K562 (cell line): ENCODE data around the gene NRF1. TPM values are rescaled to one million over a fixed set of nuclear protein-coding genes. Genes with fewer than 3 reads are reported as not detected.

ENCODE experiments used
- ARID2 ChIP-seq: fragments of 450-650 bp; IDR thresholded peaks from 2 replicates; pipeline ENCODE4 v1.6.1; 2017; ENCODE audit warnings: antibody characterized with exemption, mild to moderate bottlenecking
- HDAC3 ChIP-seq: fragments of 450-650 bp; IDR thresholded peaks from 2 replicates; pipeline ENCODE4 v1.6.1; 2018; ENCODE audit warnings: borderline replicate concordance, mild to moderate bottlenecking, moderate library complexity; ENCODE audit not compliant: partially characterized antibody
- HMGN3 ChIP-seq: IDR thresholded peaks from 2 replicates; pipeline ENCODE4 v1.6.1; 2011; ENCODE audit warnings: borderline replicate concordance, low read depth, mild to moderate bottlenecking, mixed read lengths, low read length; ENCODE audit not compliant: insufficient read length; ENCODE audit errors: extremely low read depth
- NCOA2 ChIP-seq, 2 experiments: fragments of 450-650 bp; IDR thresholded peaks; 2 replicates each; pipeline ENCODE4 v1.6.1; 2018; ENCODE audit warnings: mild to moderate bottlenecking in 2 of 2, moderate library complexity in 1 of 2; ENCODE audit not compliant: partially characterized antibody in 2 of 2
- RBM14 ChIP-seq: fragments of 200-400 bp; formaldehyde crosslinking; IDR thresholded peaks from 2 replicates; pipeline ENCODE4 v1.6.1; 2018; ENCODE audit warnings: low read depth, mild to moderate bottlenecking, low read length, moderate library complexity, borderline replicate concordance; ENCODE audit not compliant: insufficient read depth
- STAT5A ChIP-seq: IDR thresholded peaks from 2 replicates; pipeline ENCODE4 v1.6.1; 2012; ENCODE audit warnings: low read length, inconsistent platforms, borderline replicate concordance
- TEAD2 ChIP-seq: fragments of 450-650 bp; IDR thresholded peaks from 2 replicates; pipeline ENCODE4 v1.6.1; 2016; ENCODE audit warnings: missing genetic modification characterization, control low read depth, missing compliant biosample characterization
- TFAM ChIP-seq: fragments of 250-450 bp; sonication (Bioruptor Pico); conservative IDR thresholded peaks from 2 replicates; pipeline ENCODE4 v1.5.0; 2021; ENCODE audit warnings: mild to moderate bottlenecking, moderate library complexity
- TOE1 ChIP-seq, 2 experiments: fragments of 450-650 bp in 1 of 2; sonication (generic) in 1 of 2; formaldehyde crosslinking in 1 of 2; IDR thresholded peaks; 2 replicates each; pipeline versions ENCODE4 v1.7.1 to v1.8.0; 2016 to 2022; ENCODE audit warnings: borderline replicate concordance in 2 of 2, mild to moderate bottlenecking in 2 of 2, antibody characterized with exemption in 1 of 2, inconsistent platforms in 1 of 2, low read depth in 1 of 2, missing genetic modification reagents in 1 of 2, moderate library complexity in 1 of 2
- XRCC3 ChIP-seq: fragments of 450-650 bp; IDR thresholded peaks from 2 replicates; pipeline ENCODE4 v1.6.1; 2017; ENCODE audit warnings: mild to moderate bottlenecking, moderate library complexity
- ZFPM2 ChIP-seq: fragments of 250-450 bp; sonication (Bioruptor Pico); IDR thresholded peaks from 2 replicates; pipeline ENCODE4 v1.5.1; 2022; ENCODE audit warnings: mild to moderate bottlenecking
- ZNF217 ChIP-seq: sonication (generic); formaldehyde crosslinking; IDR thresholded peaks from 2 replicates; pipeline ENCODE4 v1.8.0; 2022; ENCODE audit warnings: mild to moderate bottlenecking, missing genetic modification reagents
- ZNF354B ChIP-seq: fragments of 250-450 bp; sonication (Bioruptor Pico); IDR thresholded peaks from 2 replicates; pipeline ENCODE4 v1.4.0; 2020
- ZNF551 ChIP-seq: fragments of 250-450 bp; sonication (Bioruptor Pico); IDR thresholded peaks from 2 replicates; pipeline ENCODE4 v1.5.0; 2021; ENCODE audit warnings: mild to moderate bottlenecking, moderate library complexity
- ZNF76 ChIP-seq: fragments of 250-450 bp; sonication (Bioruptor Pico); IDR thresholded peaks from 2 replicates; pipeline ENCODE4 v1.4.0; 2020; ENCODE audit warnings: mild to moderate bottlenecking, moderate library complexity, borderline replicate concordance
- polyA plus RNA-seq, 8 experiments: library from polyadenylated mRNA; depleted of rRNA in 4 of 8; stranded (reverse) in 5 of 8; unstranded in 3 of 8; fragments of >200 nt; fragmentation: Nextera tagmentation in 2 of 8; fragmentation: Illumina TruSeq in 1 of 8; extraction: Ambion mirVana in 2 of 8; extraction: Trizol in 1 of 8; gene quantifications; 2 replicates each; pipeline versions ENCODE4 v1.2.1 to v1.2.3, GENCODE V29; 2011 to 2014; ENCODE audit warnings: inconsistent platforms in 1 of 8, missing spikeins in 1 of 8
- total RNA-seq, 7 experiments: library from RNA; depleted of rRNA in 6 of 7; stranded (reverse); fragments of >200 nt in 6 of 7; fragmentation: Illumina TruSeq in 2 of 7; extraction: Trizol in 2 of 7; gene quantifications; 2 replicates each; pipeline versions ENCODE4 v1.2.1 to v1.2.3, GENCODE V29; 2011 to 2021; ENCODE audit warnings: low replicate concordance in 1 of 7
- TF ChIP-seq, protein P1 (sequence below): fragments of 250-450 bp; sonication (Bioruptor Pico); IDR thresholded peaks from 2 replicates; pipeline ENCODE4 v1.8.0; 2022; ENCODE audit warnings: moderate library complexity, mild to moderate bottlenecking, inconsistent platforms
- TF ChIP-seq, protein P2 (sequence below): fragments of 450-650 bp; formaldehyde crosslinking; IDR thresholded peaks from 2 replicates; pipeline ENCODE4 v1.4.0; 2020; ENCODE audit warnings: mild to moderate bottlenecking, moderate library complexity
- TF ChIP-seq, protein P3 (sequence below): fragments of 250-450 bp; sonication (Bioruptor Pico); IDR thresholded peaks from 2 replicates; pipeline ENCODE4 v1.5.0; 2020; ENCODE audit warnings: mild to moderate bottlenecking
- TF ChIP-seq, protein P4 (sequence below): fragments of 450-650 bp; formaldehyde crosslinking; IDR thresholded peaks from 2 replicates; pipeline ENCODE4 v1.4.0; 2020; ENCODE audit warnings: mild to moderate bottlenecking, mixed read lengths

Gene NRF1
- total and polyA plus RNA-seq, 9 of the 15 experiments (the other 6 are each of a cell fraction or from before 2014, with no cell fraction given) = 8.6 to 28.8 (median 20.3) TPM

DNA sequence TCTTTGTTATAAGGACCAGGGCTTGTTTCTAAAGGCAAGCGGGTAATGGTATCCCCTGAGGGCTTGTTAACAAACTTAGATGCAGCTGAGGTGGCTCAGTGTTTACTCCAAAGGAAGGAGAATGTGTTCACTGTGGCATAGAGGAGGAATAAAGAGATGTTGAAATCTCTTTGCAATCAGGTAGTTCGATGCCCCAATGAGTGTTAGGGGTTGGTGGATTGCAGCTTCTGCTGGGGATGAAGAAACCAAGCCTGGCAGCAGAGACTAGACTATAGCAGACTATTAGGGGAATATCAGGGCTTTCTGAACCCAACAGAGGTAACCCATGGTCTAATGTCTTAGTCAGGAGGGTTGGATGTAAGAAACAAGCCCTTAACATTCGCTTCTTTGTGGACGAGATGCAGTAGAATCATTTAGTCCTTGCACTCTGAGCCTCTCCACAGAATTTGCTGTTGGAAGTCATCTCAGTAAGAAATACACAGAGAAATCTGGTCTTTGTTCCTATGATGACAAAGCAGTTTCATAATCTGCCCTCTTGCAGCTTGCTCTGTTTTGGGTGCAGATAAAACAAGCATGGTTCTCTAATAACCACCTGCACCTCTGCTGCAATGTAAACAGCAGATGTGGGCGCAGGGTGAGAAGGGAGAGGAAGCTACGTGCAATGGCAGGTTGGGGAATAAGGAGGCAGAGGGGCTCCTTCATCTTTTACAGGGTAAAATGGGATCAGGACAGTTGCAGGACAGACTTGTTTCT, 108.6 kb downstream of the NRF1 start (continued):
- TF ChIP-seq, protein P1, sequence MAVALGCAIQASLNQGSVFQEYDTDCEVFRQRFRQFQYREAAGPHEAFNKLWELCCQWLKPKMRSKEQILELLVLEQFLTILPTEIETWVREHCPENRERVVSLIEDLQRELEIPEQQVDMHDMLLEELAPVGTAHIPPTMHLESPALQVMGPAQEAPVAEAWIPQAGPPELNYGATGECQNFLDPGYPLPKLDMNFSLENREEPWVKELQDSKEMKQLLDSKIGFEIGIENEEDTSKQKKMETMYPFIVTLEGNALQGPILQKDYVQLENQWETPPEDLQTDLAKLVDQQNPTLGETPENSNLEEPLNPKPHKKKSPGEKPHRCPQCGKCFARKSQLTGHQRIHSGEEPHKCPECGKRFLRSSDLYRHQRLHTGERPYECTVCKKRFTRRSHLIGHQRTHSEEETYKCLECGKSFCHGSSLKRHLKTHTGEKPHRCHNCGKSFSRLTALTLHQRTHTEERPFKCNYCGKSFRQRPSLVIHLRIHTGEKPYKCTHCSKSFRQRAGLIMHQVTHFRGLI (CRISPR knock-in tag) = peak; percentile 85
- TF ChIP-seq ZNF76 (CRISPR knock-in tag) (no peak), RBM14 (no peak), HDAC3 (peak; percentile 96), ZNF217 (CRISPR knock-in tag) (no peak), ZFPM2 (CRISPR knock-in tag) (no peak), TFAM (CRISPR knock-in tag) (no peak), HMGN3 (peak; percentile 64), XRCC3 (no peak), ARID2 (no peak), NCOA2 (IDR thresholded peaks at IDR 0.05; ENCODE audit: partially characterized antibody in 2 of 2) (no peak), ZNF354B (CRISPR knock-in tag) (peak; percentile 74), STAT5A (peak; percentile 96), ZNF551 (CRISPR knock-in tag) (no peak), TEAD2 (tag) (peak; percentile 46; the same call in 1 of the 2 replicates), TOE1 (IDR thresholded peaks at IDR 0.05; ENCODE audit: borderline replicate concordance) (peak; percentile 70; the same call in 1 of the 2 replicates), TOE1 (CRISPR knock-in tag; IDR thresholded peaks at IDR 0.05; ENCODE audit: borderline replicate concordance, low read depth) (no peak)
- TF ChIP-seq, protein P2, sequence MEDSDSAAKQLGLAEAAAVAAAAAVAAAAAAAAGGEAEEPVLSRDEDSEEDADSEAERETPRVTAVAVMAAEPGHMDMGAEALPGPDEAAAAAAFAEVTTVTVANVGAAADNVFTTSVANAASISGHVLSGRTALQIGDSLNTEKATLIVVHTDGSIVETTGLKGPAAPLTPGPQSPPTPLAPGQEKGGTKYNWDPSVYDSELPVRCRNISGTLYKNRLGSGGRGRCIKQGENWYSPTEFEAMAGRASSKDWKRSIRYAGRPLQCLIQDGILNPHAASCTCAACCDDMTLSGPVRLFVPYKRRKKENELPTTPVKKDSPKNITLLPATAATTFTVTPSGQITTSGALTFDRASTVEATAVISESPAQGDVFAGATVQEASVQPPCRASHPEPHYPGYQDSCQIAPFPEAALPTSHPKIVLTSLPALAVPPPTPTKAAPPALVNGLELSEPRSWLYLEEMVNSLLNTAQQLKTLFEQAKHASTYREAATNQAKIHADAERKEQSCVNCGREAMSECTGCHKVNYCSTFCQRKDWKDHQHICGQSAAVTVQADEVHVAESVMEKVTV (CRISPR knock-in tag) = no peak
- TF ChIP-seq, protein P3, sequence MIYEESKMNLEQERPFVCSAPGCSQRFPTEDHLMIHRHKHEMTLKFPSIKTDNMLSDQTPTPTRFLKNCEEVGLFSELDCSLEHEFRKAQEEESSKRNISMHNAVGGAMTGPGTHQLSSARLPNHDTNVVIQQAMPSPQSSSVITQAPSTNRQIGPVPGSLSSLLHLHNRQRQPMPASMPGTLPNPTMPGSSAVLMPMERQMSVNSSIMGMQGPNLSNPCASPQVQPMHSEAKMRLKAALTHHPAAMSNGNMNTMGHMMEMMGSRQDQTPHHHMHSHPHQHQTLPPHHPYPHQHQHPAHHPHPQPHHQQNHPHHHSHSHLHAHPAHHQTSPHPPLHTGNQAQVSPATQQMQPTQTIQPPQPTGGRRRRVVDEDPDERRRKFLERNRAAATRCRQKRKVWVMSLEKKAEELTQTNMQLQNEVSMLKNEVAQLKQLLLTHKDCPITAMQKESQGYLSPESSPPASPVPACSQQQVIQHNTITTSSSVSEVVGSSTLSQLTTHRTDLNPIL (CRISPR knock-in tag) = no peak
- TF ChIP-seq, protein P4, sequence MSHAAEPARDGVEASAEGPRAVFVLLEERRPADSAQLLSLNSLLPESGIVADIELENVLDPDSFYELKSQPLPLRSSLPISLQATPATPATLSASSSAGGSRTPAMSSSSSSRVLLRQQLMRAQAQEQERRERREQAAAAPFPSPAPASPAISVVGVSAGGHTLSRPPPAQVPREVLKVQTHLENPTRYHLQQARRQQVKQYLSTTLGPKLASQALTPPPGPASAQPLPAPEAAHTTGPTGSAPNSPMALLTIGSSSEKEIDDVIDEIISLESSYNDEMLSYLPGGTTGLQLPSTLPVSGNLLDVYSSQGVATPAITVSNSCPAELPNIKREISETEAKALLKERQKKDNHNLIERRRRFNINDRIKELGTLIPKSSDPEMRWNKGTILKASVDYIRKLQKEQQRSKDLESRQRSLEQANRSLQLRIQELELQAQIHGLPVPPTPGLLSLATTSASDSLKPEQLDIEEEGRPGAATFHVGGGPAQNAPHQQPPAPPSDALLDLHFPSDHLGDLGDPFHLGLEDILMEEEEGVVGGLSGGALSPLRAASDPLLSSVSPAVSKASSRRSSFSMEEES (CRISPR knock-in tag) = no peak
